A673 (cell line): ENCODE data around the gene CUEDC2. TPM values are rescaled to one million over a fixed set of nuclear protein-coding genes. Genes with fewer than 3 reads are reported as not detected.

Experiments
- BruUV-seq: library from RNA; stranded (reverse); fragments of 400-500 nt; replicated peaks from 2 replicates; lab custom pipeline; 2021; lab: Mats Ljungman, UMichigan
- CTCF ChIA-PET: fragments of 300-600 bp; sonication (Branson Sonifier 250); formaldehyde crosslinking; loops from one replicate; lab custom pipeline; 2022; ENCODE audit warnings: antibody characterized with exemption; lab: Charles Lee
- POLR2A ChIA-PET: fragments of 300-600 bp; sonication (Branson Sonifier 250); formaldehyde crosslinking; loops from one replicate; lab custom pipeline; 2022; ENCODE audit warnings: antibody characterized with exemption; ENCODE audit not compliant: low non-redundant PET; lab: Charles Lee
- DNase-seq: peaks from one replicate; pipeline ENCODE4 v3.0.0-alpha.2; 2015; ENCODE audit warnings: low spot score
- H3K27ac ChIP-seq: fragments of 200-600 bp; sonication (generic); 2 replicates; pipeline ENCODE4 v1.5.1; 2016; ENCODE audit warnings: mixed run types, low read depth, mild to moderate bottlenecking, mixed read lengths, antibody characterized with exemption, low read length; ENCODE audit not compliant: poor library complexity, severe bottlenecking
- H3K27me3 ChIP-seq: fragments of 200-600 bp; sonication (generic); replicated peaks from 2 replicates; pipeline ENCODE4 v1.6.1; 2017; ENCODE audit warnings: mixed run types, low read depth, mild to moderate bottlenecking, mixed read lengths, antibody characterized with exemption, low read length; ENCODE audit not compliant: insufficient read depth, poor library complexity
- H3K36me3 ChIP-seq: fragments of 200-600 bp; sonication (generic); 2 replicates; pipeline ENCODE4 v1.6.1; 2016; ENCODE audit warnings: mixed run types, mild to moderate bottlenecking, mixed read lengths, antibody characterized with exemption, low read length; ENCODE audit not compliant: insufficient read depth, poor library complexity, severe bottlenecking
- H3K4me1 ChIP-seq: fragments of 200-600 bp; sonication (generic); 2 replicates; pipeline ENCODE4 v1.6.1; 2017; ENCODE audit warnings: mixed run types, mild to moderate bottlenecking, mixed read lengths, antibody characterized with exemption, low read length; ENCODE audit not compliant: insufficient read depth, poor library complexity, severe bottlenecking
- H3K4me3 ChIP-seq: fragments of 200-600 bp; sonication (generic); 2 replicates; pipeline ENCODE4 v1.5.1; 2016; ENCODE audit warnings: low read depth, mixed run types, mild to moderate bottlenecking, mixed read lengths, low read length; ENCODE audit not compliant: poor library complexity, severe bottlenecking
- H3K9me3 ChIP-seq: fragments of 200-600 bp; sonication (generic); 2 replicates; pipeline ENCODE4 v1.6.1; 2016; ENCODE audit warnings: mixed run types, low read depth, mild to moderate bottlenecking, mixed read lengths, antibody characterized with exemption, low read length; ENCODE audit not compliant: poor library complexity, severe bottlenecking
- CTCF ChIP-seq: fragments of 300-800, 200-600 bp; sonication (generic); conservative IDR thresholded peaks from 2 replicates; pipeline ENCODE4 v1.5.1; 2017; ENCODE audit warnings: low read depth, mild to moderate bottlenecking, antibody characterized with exemption, low read length, moderate library complexity, mixed read lengths
- EZH2 ChIP-seq: fragments of 200-600 bp; sonication (generic); IDR thresholded peaks from 2 replicates; pipeline ENCODE4 v1.6.1; 2017; ENCODE audit warnings: borderline replicate concordance, low read depth, mild to moderate bottlenecking, mixed read lengths, antibody characterized with exemption, low read length; ENCODE audit not compliant: poor library complexity, severe bottlenecking
- intact Hi-C: fragments of 100-400 bp; cut with micrococcal nuclease; formaldehyde crosslinking; loops from one replicate; pipeline ENCODE4 v1.10.0; 2022; ENCODE audit not compliant: unreplicated experiment
- total RNA-seq: library from RNA; stranded (reverse); gene quantifications from 2 replicates; pipeline ENCODE4 v1.2.3, GENCODE V29; 2021

CUEDC2 gene
- total RNA-seq, 1 experiment from 2014 or later: 63.7 TPM

GRCh38 chr10:102473445-102474331 is 41.3 kb upstream of the CUEDC2 start:
- H3K27me3 ChIP-seq: no peaks in the 10 kb centered on the region
- no TSS peak for BruUV-seq
- intact Hi-C loops: no loop called here
- TF ChIP-seq CTCF: no peak
- no peak for TF ChIP-seq EZH2
- POLR2A ChIA-PET: no interaction called here
- H3K4me3 ChIP-seq: no peak overlapping the region
- DNase-seq: no peak
- H3K27ac ChIP-seq: no peak overlapping the region
- H3K36me3 ChIP-seq: peaks cover 9% of the 10 kb centered on the region
- H3K9me3 ChIP-seq: no peaks in the 10 kb centered on the region
- H3K4me1 ChIP-seq: no peaks in the 10 kb centered on the region
- CTCF ChIA-PET: no interaction called here

DNA sequence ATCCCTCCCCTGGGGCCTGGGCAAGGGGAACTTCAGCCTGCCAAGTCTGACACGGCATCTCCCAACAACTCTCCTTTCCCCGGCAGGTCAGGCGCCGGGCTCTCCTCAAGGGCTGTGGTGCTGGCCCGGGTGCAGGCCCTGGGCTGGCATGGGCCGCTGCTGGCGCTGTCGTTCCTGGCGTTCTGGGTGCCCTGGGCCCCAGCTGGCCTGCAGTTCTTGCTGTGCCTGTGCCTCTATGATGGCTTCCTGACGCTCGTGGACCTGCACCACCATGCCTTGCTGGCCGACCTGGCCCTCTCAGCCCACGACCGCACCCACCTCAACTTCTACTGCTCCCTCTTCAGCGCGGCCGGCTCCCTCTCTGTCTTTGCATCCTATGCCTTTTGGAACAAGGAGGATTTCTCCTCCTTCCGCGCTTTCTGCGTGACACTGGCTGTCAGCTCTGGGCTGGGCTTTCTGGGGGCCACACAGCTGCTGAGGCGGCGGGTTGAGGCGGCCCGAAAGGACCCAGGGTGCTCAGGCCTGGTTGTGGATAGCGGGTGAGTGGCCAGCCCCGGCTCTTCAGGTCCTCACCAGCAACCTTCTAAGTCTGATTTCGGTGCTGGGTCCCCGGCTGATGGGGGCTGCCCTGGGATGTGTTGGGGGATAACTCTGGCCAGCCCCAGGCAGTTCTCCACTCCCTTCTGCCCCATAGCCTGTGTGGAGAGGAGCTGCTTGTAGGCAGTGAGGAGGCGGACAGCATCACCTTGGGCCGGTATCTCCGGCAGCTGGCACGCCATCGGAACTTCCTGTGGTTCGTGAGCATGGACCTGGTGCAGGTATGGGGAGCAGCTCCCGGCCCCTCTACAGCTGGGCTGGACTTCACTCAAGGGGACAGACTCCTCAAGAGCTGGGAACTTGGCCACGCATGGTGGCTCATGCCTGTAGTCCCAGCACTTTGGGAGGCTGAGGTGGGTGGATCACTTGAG is 38.5 kb upstream of the CUEDC2 start:
- Histone ChIP-seq H3K27me3 (no peaks in the 10 kb centered on the region), H3K4me1 (no peaks in the 10 kb centered on the region), H3K4me3 (no peak overlapping the region), H3K9me3 (no peaks in the 10 kb centered on the region), H3K27ac (no peak overlapping the region), H3K36me3 (no peaks in the 10 kb centered on the region)
- TF ChIP-seq CTCF: no peak
- TF ChIP-seq EZH2: no peak
- ChIA-PET POLR2A (no interaction called here), CTCF (interaction anchor here (0.6 kb wide), 1 partner anchor 717 kb away, joined by 8 read pairs; no protein-coding TSS in a partner anchor)
- no TSS peak for BruUV-seq
- DNase-seq: no peak
- intact Hi-C loops: no loop called here

GRCh38 chr10:102468683-102469082 is 36.3 kb upstream of the CUEDC2 start:
- BruUV-seq: no TSS peak
- H3K36me3 ChIP-seq: no peaks in the 10 kb centered on the region
- no peak for DNase-seq
- H3K27me3 ChIP-seq: no peaks in the 10 kb centered on the region
- no peak for TF ChIP-seq EZH2
- TF ChIP-seq CTCF: no peak
- no peak overlapping the region for H3K4me3 ChIP-seq
- no peaks in the 10 kb centered on the region for H3K9me3 ChIP-seq
- H3K4me1 ChIP-seq: no peaks in the 10 kb centered on the region
- intact Hi-C loops: no loop called here
- CTCF ChIA-PET: no interaction called here
- no peak overlapping the region for H3K27ac ChIP-seq
- POLR2A ChIA-PET: no interaction called here
